Ovary (tissue), 3 donors: ENCODE measurements around the gene TTC1.

Experiments used
- EP300 ChIP-seq: sonication (generic); formaldehyde crosslinking; IDR thresholded peaks from one replicate; pipeline ENCODE4 v1.6.1; 2017; ENCODE audit warnings: antibody characterized with exemption
- TF ChIP-seq, protein P1 (sequence below), 3 donors: fragments of 450-650 bp in 2 of 3; fragments of 200-600 bp in 1 of 3; IDR thresholded peaks; one replicate each; pipeline versions ENCODE4 v1.5.1 to v1.8.0; 2016 to 2022; ENCODE audit warnings: antibody characterized with exemption in 3 of 3, mild to moderate bottlenecking in 1 of 3
- donor health status: DM: no; HTN: no; CAD: no.

DNA sequence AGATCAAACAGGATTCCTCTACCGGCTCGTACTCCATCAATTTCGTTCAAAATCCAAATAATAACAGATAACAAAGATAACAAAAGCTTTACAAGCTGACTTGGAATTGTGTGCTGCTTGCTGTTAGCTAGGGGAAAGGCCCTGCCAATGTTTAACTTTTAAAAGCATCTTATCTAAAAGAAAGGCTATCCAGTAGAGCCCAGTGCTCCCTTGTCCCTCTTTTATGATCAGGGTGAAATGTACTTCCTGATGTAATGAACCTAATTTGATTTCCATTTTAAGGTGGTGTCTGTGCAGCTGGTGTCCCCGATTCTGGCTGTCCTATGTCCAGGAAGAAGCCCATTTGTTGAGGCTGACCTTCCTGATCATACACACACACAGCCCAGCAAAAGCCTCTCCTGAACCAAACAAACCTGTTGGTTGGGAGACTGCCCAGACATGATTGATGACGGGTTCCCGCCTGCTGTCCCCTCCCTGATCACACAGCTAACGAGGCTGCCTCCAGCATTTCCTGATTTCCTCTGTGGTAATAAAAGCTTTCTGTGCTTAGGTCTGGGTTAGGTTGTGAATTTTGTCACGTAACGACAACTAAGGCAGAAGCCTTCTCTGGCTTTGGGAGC is 56.2 kb downstream of the TTC1 start:
- TF ChIP-seq, protein P1, sequence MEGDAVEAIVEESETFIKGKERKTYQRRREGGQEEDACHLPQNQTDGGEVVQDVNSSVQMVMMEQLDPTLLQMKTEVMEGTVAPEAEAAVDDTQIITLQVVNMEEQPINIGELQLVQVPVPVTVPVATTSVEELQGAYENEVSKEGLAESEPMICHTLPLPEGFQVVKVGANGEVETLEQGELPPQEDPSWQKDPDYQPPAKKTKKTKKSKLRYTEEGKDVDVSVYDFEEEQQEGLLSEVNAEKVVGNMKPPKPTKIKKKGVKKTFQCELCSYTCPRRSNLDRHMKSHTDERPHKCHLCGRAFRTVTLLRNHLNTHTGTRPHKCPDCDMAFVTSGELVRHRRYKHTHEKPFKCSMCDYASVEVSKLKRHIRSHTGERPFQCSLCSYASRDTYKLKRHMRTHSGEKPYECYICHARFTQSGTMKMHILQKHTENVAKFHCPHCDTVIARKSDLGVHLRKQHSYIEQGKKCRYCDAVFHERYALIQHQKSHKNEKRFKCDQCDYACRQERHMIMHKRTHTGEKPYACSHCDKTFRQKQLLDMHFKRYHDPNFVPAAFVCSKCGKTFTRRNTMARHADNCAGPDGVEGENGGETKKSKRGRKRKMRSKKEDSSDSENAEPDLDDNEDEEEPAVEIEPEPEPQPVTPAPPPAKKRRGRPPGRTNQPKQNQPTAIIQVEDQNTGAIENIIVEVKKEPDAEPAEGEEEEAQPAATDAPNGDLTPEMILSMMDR (IDR thresholded peaks at IDR 0.05) = no peak
- TF ChIP-seq EP300 = no peak
